Neural progenitor cell (in vitro differentiated cells): ENCODE measurements around the gene BTBD16.

Experiments used
- EZH2 ChIP-seq: fragments of 200-600 bp; sonication (generic); IDR thresholded peaks from 2 replicates; pipeline ENCODE4 v1.6.1; 2017; ENCODE audit warnings: antibody characterized with exemption, mild to moderate bottlenecking, moderate library complexity
- EZH2phosphoT487 ChIP-seq: fragments of 200-600 bp; sonication (generic); IDR thresholded peaks from 2 replicates; pipeline ENCODE4 v1.6.1; 2017; ENCODE audit warnings: antibody characterized with exemption
- TF ChIP-seq, protein P1 (sequence below): fragments of 200-600 bp; sonication (generic); IDR thresholded peaks from 2 replicates; pipeline ENCODE4 v1.5.1; 2017; ENCODE audit warnings: antibody characterized with exemption, mild to moderate bottlenecking

DNA sequence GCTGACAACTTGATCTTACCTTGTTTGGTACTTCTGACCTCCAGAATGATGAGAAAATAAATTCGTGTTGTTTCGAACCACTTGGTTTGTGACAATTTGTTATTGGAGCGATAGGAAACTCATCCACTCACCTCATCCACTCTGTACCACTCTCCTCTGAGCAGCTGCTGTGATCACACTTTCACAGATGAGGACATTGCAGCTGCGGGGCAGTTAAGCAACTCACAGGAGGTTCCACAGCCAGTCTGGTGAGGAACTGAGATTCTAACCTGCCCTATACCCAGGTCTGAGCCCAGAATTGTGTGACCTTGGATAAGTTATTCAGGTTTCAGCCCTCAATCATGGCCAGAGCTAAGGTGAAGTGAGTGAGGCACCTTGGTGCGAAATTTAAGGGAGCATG, 35.2 kb downstream of the BTBD16 start:
- TF ChIP-seq, protein P1, sequence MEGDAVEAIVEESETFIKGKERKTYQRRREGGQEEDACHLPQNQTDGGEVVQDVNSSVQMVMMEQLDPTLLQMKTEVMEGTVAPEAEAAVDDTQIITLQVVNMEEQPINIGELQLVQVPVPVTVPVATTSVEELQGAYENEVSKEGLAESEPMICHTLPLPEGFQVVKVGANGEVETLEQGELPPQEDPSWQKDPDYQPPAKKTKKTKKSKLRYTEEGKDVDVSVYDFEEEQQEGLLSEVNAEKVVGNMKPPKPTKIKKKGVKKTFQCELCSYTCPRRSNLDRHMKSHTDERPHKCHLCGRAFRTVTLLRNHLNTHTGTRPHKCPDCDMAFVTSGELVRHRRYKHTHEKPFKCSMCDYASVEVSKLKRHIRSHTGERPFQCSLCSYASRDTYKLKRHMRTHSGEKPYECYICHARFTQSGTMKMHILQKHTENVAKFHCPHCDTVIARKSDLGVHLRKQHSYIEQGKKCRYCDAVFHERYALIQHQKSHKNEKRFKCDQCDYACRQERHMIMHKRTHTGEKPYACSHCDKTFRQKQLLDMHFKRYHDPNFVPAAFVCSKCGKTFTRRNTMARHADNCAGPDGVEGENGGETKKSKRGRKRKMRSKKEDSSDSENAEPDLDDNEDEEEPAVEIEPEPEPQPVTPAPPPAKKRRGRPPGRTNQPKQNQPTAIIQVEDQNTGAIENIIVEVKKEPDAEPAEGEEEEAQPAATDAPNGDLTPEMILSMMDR = no peak
- no peak for TF ChIP-seq EZH2
- no peak for TF ChIP-seq EZH2phosphoT487
